ENCODE measurements around the gene KLHL29. TPM values are rescaled to one million over a fixed set of nuclear protein-coding genes. Genes with fewer than 3 reads are reported as not detected.

KLHL29 gene
- total RNA-seq, 4 donors from 2014 or later = 4.8 to 17.0 (median 10.5) TPM

- H3K9me3 ChIP-seq = no peaks in the 10 kb centered on the region
- no peak overlapping the region for H3K27ac ChIP-seq
- no peak overlapping the region for H3K4me3 ChIP-seq
- DNase-seq = no peak
- H3K4me1 ChIP-seq = peaks cover 0 to 3% of the 10 kb centered on the region in 2 donors
- H3K36me3 ChIP-seq = no peaks in the 10 kb centered on the region
- TF ChIP-seq CTCF (IDR thresholded peaks at IDR 0.05) (no peak), POLR2A (IDR thresholded peaks at IDR 0.05) (no peak)
- H3K27me3 ChIP-seq = no peaks in the 10 kb centered on the region
- intact Hi-C loops (cut with DNase I; ENCODE audit: low total_unique reads) = no loop called here
Observed at GRCh38 chr2:23417310-23417709, 32.3 kb downstream of the KLHL29 start.

DNA sequence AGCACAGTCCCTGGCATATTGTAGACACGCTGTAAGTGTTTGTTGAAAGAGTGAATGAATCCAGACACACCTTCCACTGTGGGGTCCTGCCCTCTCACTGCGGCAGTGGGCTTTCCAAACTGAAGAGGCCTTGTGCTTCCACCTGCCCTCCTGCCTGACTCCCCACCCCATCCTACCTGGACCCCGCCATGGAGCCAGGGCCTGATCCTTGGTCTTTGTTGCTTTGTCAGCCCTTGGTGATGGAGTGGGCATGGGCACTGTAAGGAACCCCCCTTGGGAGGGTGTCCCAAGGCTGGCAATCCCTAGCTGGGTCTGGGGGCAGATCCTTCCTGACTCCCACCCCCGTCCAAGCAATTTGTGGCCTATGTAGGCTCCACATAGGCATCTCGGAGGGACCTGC is 33.1 kb downstream of the KLHL29 start:
- Histone ChIP-seq H3K27ac (peak overlapping the region; percentile 9 to 44), H3K4me3 (no peak overlapping the region), H3K27me3 (no peaks in the 10 kb centered on the region), H3K9me3 (no peaks in the 10 kb centered on the region), H3K36me3 (no peaks in the 10 kb centered on the region), H3K4me1 (peaks cover 0 to 3% of the 10 kb centered on the region in 2 donors)
- TF ChIP-seq CTCF (IDR thresholded peaks at IDR 0.05) (no peak), POLR2A (IDR thresholded peaks at IDR 0.05) (no peak)
- DNase-seq = peak in 1 of 2 donors; percentile 14
- intact Hi-C loops (cut with DNase I; ENCODE audit: low total_unique reads) = no loop called here

DNA sequence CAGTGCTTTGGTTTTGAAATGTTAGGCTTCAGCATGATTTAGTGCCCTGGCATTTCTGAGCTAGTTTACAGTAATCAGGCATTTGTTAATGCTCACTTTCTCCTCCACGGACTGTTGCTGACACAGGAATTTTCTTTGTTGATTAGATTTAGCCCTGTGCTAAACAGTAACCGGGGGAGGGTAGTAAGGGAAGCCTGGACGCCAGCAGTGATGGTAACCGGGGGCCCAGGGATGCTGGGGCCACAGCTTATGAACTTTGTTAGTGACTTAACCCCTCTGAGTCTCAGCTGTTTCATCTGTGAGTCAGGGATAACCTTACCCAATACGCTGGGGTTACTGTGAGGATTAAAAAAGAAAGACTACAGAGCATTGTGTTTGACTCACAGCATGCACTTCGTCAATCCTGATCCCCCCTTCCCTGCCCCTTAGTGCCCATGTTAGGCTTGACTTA is 33.5 kb downstream of the KLHL29 start:
- Histone ChIP-seq H3K4me3 (no peak overlapping the region), H3K36me3 (no peaks in the 10 kb centered on the region), H3K27ac (peak overlapping the region; percentile 9 to 44), H3K4me1 (peaks cover 0 to 3% of the 10 kb centered on the region in 2 donors), H3K27me3 (no peaks in the 10 kb centered on the region), H3K9me3 (no peaks in the 10 kb centered on the region)
- TF ChIP-seq POLR2A (IDR thresholded peaks at IDR 0.05) (no peak), CTCF (IDR thresholded peaks at IDR 0.05) (no peak)
- DNase-seq = peak in 1 of 2 donors; percentile 10
- intact Hi-C loops (cut with DNase I; ENCODE audit: low total_unique reads) = no loop called here

DNA sequence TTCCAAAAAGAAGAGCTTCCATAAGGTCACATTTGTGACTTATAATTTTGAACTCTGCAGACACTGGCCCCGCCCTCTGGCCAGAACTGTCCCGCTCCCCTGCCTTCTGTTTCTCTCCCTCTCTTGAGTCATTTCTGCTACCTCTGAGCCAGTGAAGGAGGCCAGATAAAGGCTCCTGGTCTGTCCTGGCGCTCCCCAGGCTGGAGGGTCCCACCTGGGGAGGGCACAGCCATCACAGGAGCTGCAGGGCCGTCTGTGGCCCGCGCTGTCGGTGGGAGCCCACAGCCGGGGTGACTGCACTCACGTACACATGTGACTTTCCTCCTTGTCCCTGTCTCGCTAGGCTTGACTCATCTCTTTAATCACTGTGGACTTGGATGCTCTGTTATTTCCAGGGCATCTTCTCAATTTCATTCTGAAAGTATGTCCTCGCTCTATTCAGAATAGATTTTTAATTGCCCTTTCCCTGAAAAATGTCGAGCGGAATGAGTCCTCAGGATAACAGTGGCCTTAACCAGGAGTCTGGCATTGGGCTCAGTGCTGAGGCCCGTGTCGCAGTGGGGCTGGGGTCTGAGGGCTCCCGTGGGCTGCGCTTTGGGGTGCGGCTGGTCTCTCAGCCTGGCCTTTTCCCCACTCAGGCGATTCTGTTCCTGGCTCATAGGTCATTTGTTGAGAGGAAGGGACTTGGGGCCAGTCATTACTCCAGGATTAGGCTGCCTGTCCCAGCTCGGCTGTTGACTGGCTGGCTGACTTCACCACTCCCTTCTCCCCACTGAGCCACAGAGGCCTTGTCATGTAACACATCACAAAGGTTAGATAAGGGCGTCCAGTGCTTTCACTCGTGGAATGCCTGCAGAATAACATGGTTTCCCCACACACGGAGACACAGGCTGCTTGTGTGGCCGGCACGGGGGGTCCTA is 34.5 kb downstream of the KLHL29 start:
- TF ChIP-seq CTCF (IDR thresholded peaks at IDR 0.05) (no peak), POLR2A (IDR thresholded peaks at IDR 0.05) (no peak)
- no peaks in the 10 kb centered on the region for H3K4me1 ChIP-seq
- H3K4me3 ChIP-seq = no peak overlapping the region
- no peaks in the 10 kb centered on the region for H3K27me3 ChIP-seq
- H3K27ac ChIP-seq = peak overlapping the region in 1 of 2 donors; percentile 40
- DNase-seq = peak; percentile 31 to 35
- intact Hi-C loops (cut with DNase I; ENCODE audit: low total_unique reads) = no loop called here
- H3K36me3 ChIP-seq = no peaks in the 10 kb centered on the region
- no peaks in the 10 kb centered on the region for H3K9me3 ChIP-seq
